Duodenal mucosa (tissue), 2 donors: ENCODE results near the gene PTGFRN.

ENCODE experiments used
- H3K27ac ChIP-seq: one replicate; pipeline ENCODE4 v1.7.0; 2013; ENCODE audit warnings: low read depth, low read length
- H3K27me3 ChIP-seq, 2 donors: one replicate each; pipeline ENCODE4 v1.7.0; 2013; ENCODE audit warnings: low read length in 2 of 2, control low read depth in 1 of 2; ENCODE audit not compliant: insufficient read depth in 2 of 2, control insufficient read depth in 1 of 2
- H3K36me3 ChIP-seq, 2 donors: one replicate each; pipeline ENCODE4 v1.7.0; 2013; ENCODE audit warnings: low read length in 2 of 2, control low read depth in 1 of 2; ENCODE audit not compliant: insufficient read depth in 2 of 2, control insufficient read depth in 1 of 2
- H3K4me1 ChIP-seq, 2 donors: one replicate each; pipeline ENCODE4 v1.7.0; 2013; ENCODE audit warnings: low read length in 2 of 2, control low read depth in 1 of 2; ENCODE audit not compliant: insufficient read depth in 2 of 2, control insufficient read depth in 1 of 2
- H3K4me3 ChIP-seq, 2 donors: one replicate each; pipeline ENCODE4 v1.7.0; 2013; ENCODE audit warnings: low read length in 2 of 2, low read depth in 1 of 2
- H3K9ac ChIP-seq, 2 donors: one replicate each; pipeline ENCODE4 v1.7.0; 2013; ENCODE audit warnings: low read length in 2 of 2, low read depth in 1 of 2
- H3K9me3 ChIP-seq, 2 donors: one replicate each; pipeline ENCODE4 v1.7.0; 2013; ENCODE audit warnings: low read length in 2 of 2, control low read depth in 1 of 2; ENCODE audit not compliant: control insufficient read depth in 1 of 2

Gene PTGFRN

GRCh38 chr1:116983112-116983511, 73.4 kb downstream of the PTGFRN start:
- Histone ChIP-seq H3K4me3 (no peak overlapping the region), H3K36me3 (peaks cover 0 to 13% of the 10 kb centered on the region in 2 donors), H3K27me3 (no peaks in the 10 kb centered on the region), H3K4me1 (peaks cover 22 to 24% of the 10 kb centered on the region in 2 donors), H3K9ac (no peak overlapping the region), H3K27ac (no peak overlapping the region), H3K9me3 (no peaks in the 10 kb centered on the region)

- no peaks in the 10 kb centered on the region for H3K27me3 ChIP-seq
- peaks cover 0 to 13% of the 10 kb centered on the region in 2 donors for H3K36me3 ChIP-seq
- no peak overlapping the region for H3K4me3 ChIP-seq
- peaks cover 25 to 30% of the 10 kb centered on the region in 2 donors for H3K4me1 ChIP-seq
- no peak overlapping the region for H3K27ac ChIP-seq
- no peaks in the 10 kb centered on the region for H3K9me3 ChIP-seq
- no peak overlapping the region for H3K9ac ChIP-seq
Measured at GRCh38 chr1:116983678-116984077, 74.0 kb downstream of the PTGFRN start.

GRCh38 chr1:116984406-116985160, 74.9 kb downstream of the PTGFRN start:
- no peak overlapping the region for H3K27ac ChIP-seq
- H3K9me3 ChIP-seq, result no peaks in the 10 kb centered on the region
- no peak overlapping the region for H3K9ac ChIP-seq
- H3K27me3 ChIP-seq, result no peaks in the 10 kb centered on the region
- H3K36me3 ChIP-seq, result peaks cover 0 to 13% of the 10 kb centered on the region in 2 donors
- peaks cover 28 to 34% of the 10 kb centered on the region in 2 donors for H3K4me1 ChIP-seq
- no peak overlapping the region for H3K4me3 ChIP-seq

- Histone ChIP-seq H3K4me3 (no peak overlapping the region), H3K4me1 (peaks cover 24 to 33% of the 10 kb centered on the region in 2 donors), H3K9ac (no peak overlapping the region), H3K27ac (no peak overlapping the region), H3K36me3 (peaks cover 0 to 21% of the 10 kb centered on the region in 2 donors), H3K9me3 (no peaks in the 10 kb centered on the region), H3K27me3 (no peaks in the 10 kb centered on the region)
Measured at GRCh38 chr1:116986421-116987255, 76.9 kb downstream of the PTGFRN start.

- Histone ChIP-seq H3K4me3 (no peak overlapping the region), H3K27me3 (no peaks in the 10 kb centered on the region), H3K9ac (no peak overlapping the region), H3K27ac (no peak overlapping the region), H3K36me3 (peaks cover 0 to 21% of the 10 kb centered on the region in 2 donors), H3K9me3 (no peaks in the 10 kb centered on the region), H3K4me1 (peaks cover 19 to 27% of the 10 kb centered on the region in 2 donors)
Measured at GRCh38 chr1:116987256-116987555, 77.5 kb downstream of the PTGFRN start.

- peaks cover 0 to 21% of the 10 kb centered on the region in 2 donors for H3K36me3 ChIP-seq
- no peak overlapping the region for H3K4me3 ChIP-seq
- no peak overlapping the region for H3K9ac ChIP-seq
- no peaks in the 10 kb centered on the region for H3K27me3 ChIP-seq
- H3K9me3 ChIP-seq, result no peaks in the 10 kb centered on the region
- H3K4me1 ChIP-seq, result peaks cover 11 to 19% of the 10 kb centered on the region in 2 donors
- no peak overlapping the region for H3K27ac ChIP-seq
Measured at GRCh38 chr1:116988248-116988647, 78.5 kb downstream of the PTGFRN start.

GRCh38 chr1:116988908-116989307, 79.2 kb downstream of the PTGFRN start:
- peaks cover 6 to 13% of the 10 kb centered on the region in 2 donors for H3K4me1 ChIP-seq
- no peak overlapping the region for H3K4me3 ChIP-seq
- H3K27me3 ChIP-seq, result no peaks in the 10 kb centered on the region
- no peak overlapping the region for H3K9ac ChIP-seq
- no peak overlapping the region for H3K27ac ChIP-seq
- no peaks in the 10 kb centered on the region for H3K9me3 ChIP-seq
- H3K36me3 ChIP-seq, result peaks cover 0 to 21% of the 10 kb centered on the region in 2 donors

- H3K9ac ChIP-seq, result no peak overlapping the region
- H3K36me3 ChIP-seq, result peaks cover 0 to 15% of the 10 kb centered on the region in 2 donors
- peaks cover 6 to 11% of the 10 kb centered on the region in 2 donors for H3K4me1 ChIP-seq
- no peak overlapping the region for H3K27ac ChIP-seq
- H3K4me3 ChIP-seq, result no peak overlapping the region
- H3K9me3 ChIP-seq, result no peaks in the 10 kb centered on the region
- H3K27me3 ChIP-seq, result no peaks in the 10 kb centered on the region
Measured at GRCh38 chr1:116989835-116990234, 80.1 kb downstream of the PTGFRN start.

GRCh38 chr1:116990612-116991151, 81.0 kb downstream of the PTGFRN start:
- H3K27me3 ChIP-seq, result no peaks in the 10 kb centered on the region
- H3K4me3 ChIP-seq, result no peak overlapping the region
- H3K9me3 ChIP-seq, result no peaks in the 10 kb centered on the region
- peaks cover 0 to 12% of the 10 kb centered on the region in 2 donors for H3K36me3 ChIP-seq
- peaks cover 6 to 11% of the 10 kb centered on the region in 2 donors for H3K4me1 ChIP-seq
- no peak overlapping the region for H3K27ac ChIP-seq
- H3K9ac ChIP-seq, result no peak overlapping the region
